Tibial nerve (tissue), 4 donors: Measurements from ENCODE around the gene FGF14.

ENCODE experiments used
- EP300 ChIP-seq, 2 donors: sonication (generic); formaldehyde crosslinking; IDR thresholded peaks; one replicate each; pipeline ENCODE4 v1.6.1; 2017; ENCODE audit warnings: antibody characterized with exemption in 2 of 2, mild to moderate bottlenecking in 1 of 2
- POLR2A ChIP-seq, 2 donors: fragments of 450-650 bp; IDR thresholded peaks; one replicate each; pipeline ENCODE4 v1.6.1; 2017; ENCODE audit warnings: antibody characterized with exemption in 2 of 2, mild to moderate bottlenecking in 2 of 2, moderate library complexity in 2 of 2
- TF ChIP-seq, protein P1 (sequence below), 5 experiments: fragments of 200-600 bp in 3 of 5; fragments of 450-650 bp in 2 of 5; sonication (generic) in 3 of 5; IDR thresholded peaks; one replicate each; pipeline ENCODE4 v1.5.1; 2016 to 2019; ENCODE audit warnings: antibody characterized with exemption in 5 of 5, mild to moderate bottlenecking in 3 of 5, moderate library complexity in 2 of 5

DNA sequence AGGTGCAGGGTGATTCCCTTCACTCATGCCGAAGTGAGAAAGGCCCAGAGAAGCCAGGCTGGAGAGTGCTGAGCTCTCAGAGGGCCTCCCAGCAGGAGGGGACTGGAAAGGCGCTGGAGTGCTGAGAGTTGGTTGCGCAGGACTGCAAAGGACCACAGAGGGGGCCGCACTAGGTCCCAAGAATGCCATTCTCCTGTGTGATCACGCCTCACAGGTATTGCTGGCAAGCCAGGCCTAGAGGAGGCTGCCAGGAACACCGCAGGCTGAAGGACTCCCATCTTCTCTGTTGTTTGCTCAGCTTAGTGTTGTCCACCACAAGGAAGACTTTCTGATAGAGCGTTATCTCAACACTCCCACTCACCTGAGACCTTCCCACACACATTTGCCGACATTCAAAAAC, 165.0 kb downstream of the FGF14 start:
- TF ChIP-seq, protein P1, sequence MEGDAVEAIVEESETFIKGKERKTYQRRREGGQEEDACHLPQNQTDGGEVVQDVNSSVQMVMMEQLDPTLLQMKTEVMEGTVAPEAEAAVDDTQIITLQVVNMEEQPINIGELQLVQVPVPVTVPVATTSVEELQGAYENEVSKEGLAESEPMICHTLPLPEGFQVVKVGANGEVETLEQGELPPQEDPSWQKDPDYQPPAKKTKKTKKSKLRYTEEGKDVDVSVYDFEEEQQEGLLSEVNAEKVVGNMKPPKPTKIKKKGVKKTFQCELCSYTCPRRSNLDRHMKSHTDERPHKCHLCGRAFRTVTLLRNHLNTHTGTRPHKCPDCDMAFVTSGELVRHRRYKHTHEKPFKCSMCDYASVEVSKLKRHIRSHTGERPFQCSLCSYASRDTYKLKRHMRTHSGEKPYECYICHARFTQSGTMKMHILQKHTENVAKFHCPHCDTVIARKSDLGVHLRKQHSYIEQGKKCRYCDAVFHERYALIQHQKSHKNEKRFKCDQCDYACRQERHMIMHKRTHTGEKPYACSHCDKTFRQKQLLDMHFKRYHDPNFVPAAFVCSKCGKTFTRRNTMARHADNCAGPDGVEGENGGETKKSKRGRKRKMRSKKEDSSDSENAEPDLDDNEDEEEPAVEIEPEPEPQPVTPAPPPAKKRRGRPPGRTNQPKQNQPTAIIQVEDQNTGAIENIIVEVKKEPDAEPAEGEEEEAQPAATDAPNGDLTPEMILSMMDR (IDR thresholded peaks at IDR 0.05) = no peak
- TF ChIP-seq POLR2A (IDR thresholded peaks at IDR 0.05) (no peak), EP300 (IDR thresholded peaks at IDR 0.05) (no peak)
